ENCODE data around the gene KDM4E.
"Not testable (repeated sequence)": the region's sequence is repeated elsewhere in the genome, so short reads cannot be mapped to it uniquely, and the experiment has no call there.

KDM4E gene

DNA sequence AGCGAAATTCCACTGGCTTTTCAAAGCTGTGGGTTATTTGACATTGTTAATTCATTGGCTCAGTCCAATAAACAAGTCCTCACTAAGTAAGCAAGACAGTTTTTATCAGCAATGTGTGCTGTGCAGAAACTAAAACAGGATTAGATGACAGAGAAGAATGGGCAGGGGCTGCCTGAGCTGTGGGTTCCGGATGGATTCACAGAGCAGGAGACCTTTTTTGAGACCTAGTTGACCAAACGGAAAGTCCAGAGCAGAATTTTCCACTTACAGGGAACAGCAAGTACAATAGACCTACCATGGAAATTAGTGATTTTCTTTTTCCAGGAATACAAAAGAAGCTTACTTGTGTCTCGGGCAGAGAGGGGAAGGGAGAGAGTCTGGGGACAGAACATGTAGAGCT lies 19.0 kb downstream of the KDM4E start:
- no peaks in the 10 kb centered on the region for H3K4me1 ChIP-seq (ENCODE audit: control insufficient read depth, insufficient read depth, low read length)
- ChIA-PET POLR2A (no interaction called here), CTCF (interaction anchor here (0.6 to 0.9 kb wide), 3 partner anchors 23 to 1385 kb away, joined by 3 read pairs; partner anchors contain the start of gene SRSF8)
- no peak overlapping the region for H3K4me3 ChIP-seq (ENCODE audit: low read depth, low read length)
- H3K36me3 ChIP-seq (ENCODE audit: control insufficient read depth in 2 of 2, insufficient read depth in 1 of 2, low read length in 2 of 2): no peaks in the 10 kb centered on the region
- H3K27ac ChIP-seq (ENCODE audit: extremely low read depth, low read depth, low read length): no peak overlapping the region
- no peaks in the 10 kb centered on the region for H3K9me3 ChIP-seq (ENCODE audit: control insufficient read depth, insufficient read depth, low read depth, low read length)
- TF ChIP-seq HOXA7 (CRISPR knock-in tag; IDR thresholded peaks at IDR 0.05; ENCODE audit: borderline replicate concordance) (no peak), OVOL3 (tag by site-specific recombination; IDR thresholded peaks at IDR 0.05) (no peak)

DNA sequence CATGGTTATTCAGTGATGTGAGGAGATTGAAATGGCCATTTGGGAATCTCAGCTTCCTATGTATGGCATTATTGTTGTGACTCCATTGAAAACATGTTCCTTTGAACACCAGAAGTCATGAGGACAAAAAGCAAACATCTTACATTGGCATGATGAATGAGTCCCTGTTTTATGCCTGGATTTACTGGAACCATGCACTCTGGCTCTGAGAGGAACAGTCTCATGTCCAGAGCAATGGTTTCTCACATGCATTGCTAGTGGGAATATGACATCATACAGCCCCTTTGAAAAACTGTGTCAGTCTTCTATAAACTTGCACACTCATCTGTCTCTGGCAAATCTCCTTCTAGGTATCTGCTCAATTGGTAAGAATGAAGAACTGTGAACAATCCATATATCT lies 20.8 kb downstream of the KDM4E start:
- CTCF ChIA-PET: interaction anchor here (0.6 kb wide), 1 partner anchor 114 kb away, joined by 4 read pairs; no protein-coding TSS in a partner anchor

DNA sequence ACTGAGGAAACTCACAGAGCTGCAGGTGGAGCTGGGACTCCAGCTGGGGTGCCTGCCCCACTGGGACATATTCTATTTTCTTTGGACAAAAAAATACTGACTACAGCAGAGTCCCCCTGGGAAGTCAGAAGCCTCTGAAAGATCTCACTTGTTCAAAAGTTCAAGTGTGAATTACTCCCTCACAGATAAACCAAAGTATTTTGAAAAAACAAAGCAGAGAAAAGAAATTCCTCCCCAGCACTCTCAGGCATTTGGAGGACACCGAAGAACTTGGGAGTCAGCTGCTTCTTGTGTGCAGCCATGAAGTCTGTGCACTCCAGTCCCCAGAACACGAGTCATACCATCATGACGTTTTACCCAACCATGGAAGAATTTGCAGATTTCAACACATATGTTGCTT lies 24.1 kb downstream of the KDM4E start, which contains the start of gene KDM4F:
Gene KDM4F, plus strand, starts transcription at position 301 of the 400 bp plus-strand sequence.
- H3K4me1 ChIP-seq (ENCODE audit: control insufficient read depth, insufficient read depth, low read length); POLR2A ChIA-PET; H3K36me3 ChIP-seq (ENCODE audit: control insufficient read depth in 2 of 2, insufficient read depth in 1 of 2, low read length in 2 of 2); H3K9me3 ChIP-seq (ENCODE audit: control insufficient read depth, insufficient read depth, low read depth, low read length); H3K4me3 ChIP-seq (ENCODE audit: low read depth, low read length); H3K27ac ChIP-seq (ENCODE audit: extremely low read depth, low read depth, low read length): not testable (repeated sequence)
- CTCF ChIA-PET: interaction anchor here (0.7 kb wide), 1 partner anchor 18 kb away, joined by 3 read pairs; no protein-coding TSS in a partner anchor

More for the DNA sequence above, 20.8 kb downstream of the KDM4E start:
- H3K4me1 ChIP-seq (ENCODE audit: control insufficient read depth, insufficient read depth, low read length): no peaks in the 10 kb centered on the region
- H3K27ac ChIP-seq (ENCODE audit: extremely low read depth, low read depth, low read length): no peak overlapping the region
- no peaks in the 10 kb centered on the region for H3K9me3 ChIP-seq (ENCODE audit: control insufficient read depth, insufficient read depth, low read depth, low read length)
- no peak for TF ChIP-seq ZNF114 (tag by site-specific recombination; IDR thresholded peaks at IDR 0.05)
- TF ChIP-seq ZNF112 (tag by site-specific recombination; IDR thresholded peaks at IDR 0.05): no peak
- TF ChIP-seq HOXA7 (CRISPR knock-in tag; IDR thresholded peaks at IDR 0.05; ENCODE audit: borderline replicate concordance): no peak
- TF ChIP-seq ZFP3 (tag by site-specific recombination; IDR thresholded peaks at IDR 0.05; ENCODE audit: low read depth): no peak
- TF ChIP-seq, protein P1, sequence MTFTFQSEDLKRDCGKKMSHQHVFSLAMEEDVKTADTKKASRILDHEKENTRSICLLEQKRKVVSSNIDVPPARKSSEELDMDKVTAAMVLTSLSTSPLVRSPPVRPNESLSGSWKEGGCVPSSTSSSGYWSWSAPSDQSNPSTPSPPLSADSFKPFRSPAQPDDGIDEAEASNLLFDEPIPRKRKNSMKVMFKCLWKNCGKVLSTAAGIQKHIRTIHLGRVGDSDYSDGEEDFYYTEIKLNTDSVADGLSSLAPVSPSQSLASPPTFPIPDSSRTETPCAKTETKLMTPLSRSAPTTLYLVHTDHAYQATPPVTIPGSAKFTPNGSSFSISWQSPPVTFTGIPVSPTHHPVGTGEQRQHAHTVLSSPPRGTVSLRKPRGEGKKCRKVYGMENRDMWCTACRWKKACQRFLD (tag by site-specific recombination; IDR thresholded peaks at IDR 0.05): no peak
- TF ChIP-seq, protein P2, sequence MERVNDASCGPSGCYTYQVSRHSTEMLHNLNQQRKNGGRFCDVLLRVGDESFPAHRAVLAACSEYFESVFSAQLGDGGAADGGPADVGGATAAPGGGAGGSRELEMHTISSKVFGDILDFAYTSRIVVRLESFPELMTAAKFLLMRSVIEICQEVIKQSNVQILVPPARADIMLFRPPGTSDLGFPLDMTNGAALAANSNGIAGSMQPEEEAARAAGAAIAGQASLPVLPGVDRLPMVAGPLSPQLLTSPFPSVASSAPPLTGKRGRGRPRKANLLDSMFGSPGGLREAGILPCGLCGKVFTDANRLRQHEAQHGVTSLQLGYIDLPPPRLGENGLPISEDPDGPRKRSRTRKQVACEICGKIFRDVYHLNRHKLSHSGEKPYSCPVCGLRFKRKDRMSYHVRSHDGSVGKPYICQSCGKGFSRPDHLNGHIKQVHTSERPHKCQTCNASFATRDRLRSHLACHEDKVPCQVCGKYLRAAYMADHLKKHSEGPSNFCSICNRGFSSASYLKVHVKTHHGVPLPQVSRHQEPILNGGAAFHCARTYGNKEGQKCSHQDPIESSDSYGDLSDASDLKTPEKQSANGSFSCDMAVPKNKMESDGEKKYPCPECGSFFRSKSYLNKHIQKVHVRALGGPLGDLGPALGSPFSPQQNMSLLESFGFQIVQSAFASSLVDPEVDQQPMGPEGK (tag by site-specific recombination; IDR thresholded peaks at IDR 0.05): no peak
- no peak for TF ChIP-seq ZBTB17 (tag by site-specific recombination; IDR thresholded peaks at IDR 0.05)
- TF ChIP-seq ZBTB7A (tag by site-specific recombination; IDR thresholded peaks at IDR 0.05; ENCODE audit: low read depth): no peak
- H3K36me3 ChIP-seq (ENCODE audit: control insufficient read depth in 2 of 2, insufficient read depth in 1 of 2, low read length in 2 of 2): no peaks in the 10 kb centered on the region
- H3K4me3 ChIP-seq (ENCODE audit: low read depth, low read length): no peak overlapping the region
- POLR2A ChIA-PET: no interaction called here

DNA sequence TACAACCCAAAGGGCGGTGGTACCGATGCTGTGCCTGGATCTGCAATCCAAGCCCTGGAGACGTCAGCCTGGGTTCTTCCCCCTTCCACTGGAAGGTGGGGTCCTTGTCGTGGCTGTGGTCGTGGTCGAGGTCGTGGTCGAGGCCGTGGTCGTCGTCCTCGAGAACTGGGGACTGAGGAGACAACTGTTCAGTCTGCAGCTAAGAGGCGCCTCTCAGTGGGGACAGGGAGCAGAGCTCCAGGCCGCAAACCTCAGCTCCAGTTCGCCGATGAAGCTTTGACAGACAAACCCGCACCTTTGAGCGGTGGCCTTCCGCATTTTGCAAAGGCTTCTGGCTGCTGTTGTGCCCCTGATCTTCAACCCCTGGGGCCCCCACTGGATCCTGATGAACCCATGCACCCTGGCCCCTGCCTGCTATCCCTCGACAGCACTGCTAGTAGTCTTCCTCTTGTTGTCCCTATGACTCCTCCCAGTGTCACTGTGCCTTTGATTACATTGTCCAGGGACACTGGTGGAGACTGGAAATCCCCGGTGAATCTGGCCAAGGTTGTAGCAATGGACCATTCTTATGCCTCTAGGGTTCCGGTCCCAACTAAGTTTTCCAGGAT lies 25.6 kb downstream of the KDM4E start:
- H3K27ac ChIP-seq (ENCODE audit: extremely low read depth, low read depth, low read length): no peak overlapping the region
- H3K4me3 ChIP-seq (ENCODE audit: low read depth, low read length): no peak overlapping the region
- H3K36me3 ChIP-seq (ENCODE audit: control insufficient read depth in 2 of 2, insufficient read depth in 1 of 2, low read length in 2 of 2): no peaks in the 10 kb centered on the region
- no peaks in the 10 kb centered on the region for H3K9me3 ChIP-seq (ENCODE audit: control insufficient read depth, insufficient read depth, low read depth, low read length)
- ChIA-PET CTCF (no interaction called here), POLR2A (no interaction called here)
- H3K4me1 ChIP-seq (ENCODE audit: control insufficient read depth, insufficient read depth, low read length): no peaks in the 10 kb centered on the region
- TF ChIP-seq, protein P3, sequence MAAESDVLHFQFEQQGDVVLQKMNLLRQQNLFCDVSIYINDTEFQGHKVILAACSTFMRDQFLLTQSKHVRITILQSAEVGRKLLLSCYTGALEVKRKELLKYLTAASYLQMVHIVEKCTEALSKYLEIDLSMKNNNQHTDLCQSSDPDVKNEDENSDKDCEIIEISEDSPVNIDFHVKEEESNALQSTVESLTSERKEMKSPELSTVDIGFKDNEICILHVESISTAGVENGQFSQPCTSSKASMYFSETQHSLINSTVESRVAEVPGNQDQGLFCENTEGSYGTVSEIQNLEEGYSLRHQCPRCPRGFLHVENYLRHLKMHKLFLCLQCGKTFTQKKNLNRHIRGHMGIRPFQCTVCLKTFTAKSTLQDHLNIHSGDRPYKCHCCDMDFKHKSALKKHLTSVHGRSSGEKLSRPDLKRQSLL (tag by site-specific recombination; IDR thresholded peaks at IDR 0.05): no peak
- TF ChIP-seq MEIS1 (CRISPR knock-in tag; IDR thresholded peaks at IDR 0.05; ENCODE audit: borderline replicate concordance): no peak
- no peak for TF ChIP-seq ZNF350 (tag by site-specific recombination; IDR thresholded peaks at IDR 0.05)
- TF ChIP-seq ZNF184 (tag by site-specific recombination; IDR thresholded peaks at IDR 0.05): no peak
- TF ChIP-seq ZNF133 (tag by site-specific recombination; IDR thresholded peaks at IDR 0.05): no peak
- no peak for TF ChIP-seq ZNF202 (tag by site-specific recombination; IDR thresholded peaks at IDR 0.05; ENCODE audit: borderline replicate concordance)
- TF ChIP-seq ZNF571 (tag by site-specific recombination; IDR thresholded peaks at IDR 0.05): no peak
- no peak for TF ChIP-seq ZBTB1 (tag by site-specific recombination; IDR thresholded peaks at IDR 0.05)
